ENCODE results near the gene PPP2R2C.

DNA sequence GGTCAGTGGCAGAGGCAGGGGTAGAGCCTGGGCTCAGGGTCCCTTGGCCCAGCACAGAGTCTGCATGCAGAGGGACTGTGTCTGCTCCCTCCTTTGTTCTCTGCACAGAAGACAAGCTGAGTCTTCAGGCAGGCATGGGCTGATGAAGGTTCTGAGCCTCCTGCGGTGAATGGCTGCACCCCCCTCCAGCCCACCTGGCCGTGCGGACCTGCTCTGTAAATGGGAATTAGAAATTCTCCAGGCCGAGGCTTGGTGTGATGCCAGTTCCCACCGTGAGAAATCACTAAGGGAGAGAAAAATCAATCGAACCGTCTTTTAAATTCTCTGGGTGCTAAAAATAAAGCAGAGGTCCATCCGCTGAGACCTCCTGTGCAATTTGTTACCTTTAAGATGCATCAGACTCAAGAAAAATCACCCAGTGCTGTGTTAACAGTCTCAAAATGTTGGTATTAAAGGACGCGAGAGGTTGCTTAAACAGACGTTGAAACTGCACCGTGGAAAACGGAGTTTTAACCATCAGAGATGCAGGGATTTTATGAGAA, 106.8 kb downstream of the PPP2R2C start:
- TF ChIP-seq POLR2AphosphoS5 (IDR thresholded peaks at IDR 0.05; ENCODE audit: low read depth, low read length), result no peak
- TF ChIP-seq, protein P1, sequence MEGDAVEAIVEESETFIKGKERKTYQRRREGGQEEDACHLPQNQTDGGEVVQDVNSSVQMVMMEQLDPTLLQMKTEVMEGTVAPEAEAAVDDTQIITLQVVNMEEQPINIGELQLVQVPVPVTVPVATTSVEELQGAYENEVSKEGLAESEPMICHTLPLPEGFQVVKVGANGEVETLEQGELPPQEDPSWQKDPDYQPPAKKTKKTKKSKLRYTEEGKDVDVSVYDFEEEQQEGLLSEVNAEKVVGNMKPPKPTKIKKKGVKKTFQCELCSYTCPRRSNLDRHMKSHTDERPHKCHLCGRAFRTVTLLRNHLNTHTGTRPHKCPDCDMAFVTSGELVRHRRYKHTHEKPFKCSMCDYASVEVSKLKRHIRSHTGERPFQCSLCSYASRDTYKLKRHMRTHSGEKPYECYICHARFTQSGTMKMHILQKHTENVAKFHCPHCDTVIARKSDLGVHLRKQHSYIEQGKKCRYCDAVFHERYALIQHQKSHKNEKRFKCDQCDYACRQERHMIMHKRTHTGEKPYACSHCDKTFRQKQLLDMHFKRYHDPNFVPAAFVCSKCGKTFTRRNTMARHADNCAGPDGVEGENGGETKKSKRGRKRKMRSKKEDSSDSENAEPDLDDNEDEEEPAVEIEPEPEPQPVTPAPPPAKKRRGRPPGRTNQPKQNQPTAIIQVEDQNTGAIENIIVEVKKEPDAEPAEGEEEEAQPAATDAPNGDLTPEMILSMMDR (IDR thresholded peaks at IDR 0.05), result no peak

Data from SK-N-SH (cell line).